ENCODE results near the gene HLA-DMB.

The HLA-DMB gene

DNA sequence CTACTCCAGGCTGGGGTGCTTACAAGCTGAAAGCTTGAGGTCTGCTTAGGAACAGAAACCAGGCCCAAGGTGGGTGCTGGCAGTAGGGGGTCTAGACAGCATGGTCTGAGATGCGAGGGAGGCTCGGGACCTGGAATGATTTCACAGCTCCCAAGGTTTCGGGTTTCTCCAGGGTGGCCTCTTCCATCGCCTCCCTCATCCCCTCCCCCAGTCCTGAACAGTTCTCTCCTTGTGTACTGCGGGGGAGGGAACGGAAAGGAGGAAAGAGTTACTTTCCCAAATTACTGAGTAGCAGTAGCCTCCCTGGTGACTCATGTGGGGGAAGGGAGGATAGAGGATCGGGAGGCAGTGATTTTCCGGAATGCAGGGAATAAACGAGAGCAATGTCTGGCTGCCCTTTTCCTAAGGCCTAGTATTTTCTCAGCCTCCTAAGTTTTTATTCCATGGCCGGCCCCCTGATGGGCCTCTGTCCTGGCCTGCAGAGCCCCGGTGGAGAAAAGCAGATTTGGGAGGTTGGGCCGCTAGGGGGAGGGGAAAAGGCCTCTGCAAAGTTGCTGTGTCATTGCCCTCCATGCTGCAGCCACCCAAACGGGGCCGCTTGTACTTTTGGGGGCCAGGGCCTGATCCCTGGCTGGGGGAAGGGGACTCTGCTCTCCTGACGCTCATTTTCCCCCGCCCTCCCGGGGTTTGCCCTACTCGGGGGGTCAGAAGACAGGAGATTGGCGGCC, 29.0 kb upstream of the HLA-DMB start:
- H3K27ac ChIP-seq = peak overlapping the region; percentile 99
- peak; percentile 79 for DNase-seq (ENCODE audit: low spot score)
- CTCF ChIA-PET = no interaction called here
- POLR2A ChIA-PET (ENCODE audit: low non-redundant PET) = no interaction called here
- TF ChIP-seq, protein P1, sequence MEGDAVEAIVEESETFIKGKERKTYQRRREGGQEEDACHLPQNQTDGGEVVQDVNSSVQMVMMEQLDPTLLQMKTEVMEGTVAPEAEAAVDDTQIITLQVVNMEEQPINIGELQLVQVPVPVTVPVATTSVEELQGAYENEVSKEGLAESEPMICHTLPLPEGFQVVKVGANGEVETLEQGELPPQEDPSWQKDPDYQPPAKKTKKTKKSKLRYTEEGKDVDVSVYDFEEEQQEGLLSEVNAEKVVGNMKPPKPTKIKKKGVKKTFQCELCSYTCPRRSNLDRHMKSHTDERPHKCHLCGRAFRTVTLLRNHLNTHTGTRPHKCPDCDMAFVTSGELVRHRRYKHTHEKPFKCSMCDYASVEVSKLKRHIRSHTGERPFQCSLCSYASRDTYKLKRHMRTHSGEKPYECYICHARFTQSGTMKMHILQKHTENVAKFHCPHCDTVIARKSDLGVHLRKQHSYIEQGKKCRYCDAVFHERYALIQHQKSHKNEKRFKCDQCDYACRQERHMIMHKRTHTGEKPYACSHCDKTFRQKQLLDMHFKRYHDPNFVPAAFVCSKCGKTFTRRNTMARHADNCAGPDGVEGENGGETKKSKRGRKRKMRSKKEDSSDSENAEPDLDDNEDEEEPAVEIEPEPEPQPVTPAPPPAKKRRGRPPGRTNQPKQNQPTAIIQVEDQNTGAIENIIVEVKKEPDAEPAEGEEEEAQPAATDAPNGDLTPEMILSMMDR (conservative IDR thresholded peaks at IDR 0.05; ENCODE audit: low read depth) = no peak

DNA sequence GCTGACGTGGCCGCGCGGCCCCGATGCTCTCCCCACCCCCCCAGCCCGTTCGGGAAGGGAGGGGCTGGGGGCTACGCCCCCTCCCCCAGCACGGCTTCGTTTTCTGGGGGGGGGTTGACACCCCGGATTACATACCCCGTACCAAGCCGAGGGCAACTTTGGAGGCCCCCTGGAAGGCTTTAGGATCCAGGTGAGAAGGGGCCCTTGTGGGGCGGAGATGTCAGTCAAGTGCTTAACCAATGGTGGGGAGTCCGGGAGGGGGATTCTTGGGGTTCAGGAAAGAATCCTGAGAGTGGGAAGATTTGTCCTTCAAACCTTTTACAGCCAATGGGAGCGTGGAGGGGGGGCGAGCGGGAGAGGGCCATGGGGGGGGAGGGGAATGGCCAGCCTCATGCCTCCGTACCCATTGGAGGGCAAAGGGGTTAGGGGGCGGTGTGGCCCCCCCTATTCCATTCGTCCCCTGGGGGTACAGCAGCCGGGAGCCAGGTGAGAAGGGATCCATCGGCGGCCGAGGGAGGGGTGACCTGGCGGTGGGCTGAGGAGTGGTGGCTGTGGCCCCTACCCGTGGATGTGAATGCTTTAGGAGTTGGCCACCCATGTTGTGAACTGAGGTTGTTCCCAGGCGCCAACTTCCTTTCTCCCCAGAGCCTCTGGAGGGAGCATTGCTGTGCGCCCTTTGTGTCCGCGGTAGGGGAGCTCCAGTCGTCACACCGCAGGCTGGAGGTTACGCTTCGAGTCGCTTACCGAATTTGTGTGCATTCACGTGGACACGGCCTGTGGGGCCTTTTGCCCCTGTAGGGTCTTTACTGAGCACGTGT, 28.2 kb upstream of the HLA-DMB start:
- TF ChIP-seq, protein P1 (conservative IDR thresholded peaks at IDR 0.05; ENCODE audit: low read depth) = no peak
- DNase-seq (ENCODE audit: low spot score) = peak; percentile 91
- CTCF ChIA-PET = interaction anchor here (0.7 to 2.1 kb wide), 2 partner anchors 36 to 280 kb away, joined by 4 to 7 read pairs; no protein-coding TSS in a partner anchor
- H3K27ac ChIP-seq = peak overlapping the region; percentile 99
- POLR2A ChIA-PET (ENCODE audit: low non-redundant PET) = interaction anchor here (1.2 kb wide), 1 partner anchor 74 kb away, joined by 4 read pairs; no protein-coding TSS in a partner anchor

DNA sequence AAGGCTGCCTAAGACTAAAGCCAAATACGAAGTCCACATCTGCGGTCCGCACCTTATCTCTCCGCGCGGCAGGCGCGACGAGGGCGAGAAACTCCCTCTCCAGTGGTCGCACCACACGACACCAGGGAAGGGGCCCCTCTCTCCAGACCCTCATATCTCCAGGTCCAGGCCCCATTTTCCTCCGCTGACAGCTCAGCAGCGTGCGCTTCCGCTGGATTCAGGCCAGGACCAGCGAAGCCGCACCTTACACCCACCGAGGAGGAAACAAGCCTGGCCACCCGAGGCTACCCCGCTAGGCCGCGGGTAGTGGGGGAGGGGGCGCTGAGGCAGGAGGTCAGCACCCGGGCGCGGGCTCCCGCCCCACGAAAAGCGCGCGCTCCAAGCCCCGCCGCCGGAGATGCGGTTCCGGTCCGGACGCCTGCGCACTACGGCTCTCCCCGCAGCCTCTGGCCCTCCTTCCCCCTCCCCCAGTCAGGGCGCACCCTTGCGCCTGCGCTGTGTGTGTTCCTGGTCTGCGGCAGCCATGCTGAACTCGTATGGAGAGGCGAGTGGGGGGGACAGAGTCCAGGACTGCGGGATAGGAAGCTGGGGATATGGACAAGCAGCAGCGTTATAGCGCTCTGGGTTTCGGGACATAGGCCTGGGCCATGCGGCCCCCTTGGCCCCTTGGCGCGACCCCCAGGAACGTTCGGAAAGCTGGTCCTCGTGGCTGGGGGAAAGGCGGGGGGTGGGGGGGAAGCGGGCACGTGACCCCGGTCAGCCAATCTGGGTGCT, 27.5 kb upstream of the HLA-DMB start, which contains the start of gene BRD2:
BRD2 (plus strand) TSS at position 502 of the 774 bp plus-strand sequence. CDS start 4,305 bp downstream, outside the sequence.
- POLR2A ChIA-PET (ENCODE audit: low non-redundant PET) = interaction anchor here (1.2 kb wide), 1 partner anchor 74 kb away, joined by 4 read pairs; no protein-coding TSS in a partner anchor
- peak within 1 kb of the TSS; percentile 99 for H3K27ac ChIP-seq
- TF ChIP-seq, protein P1 (conservative IDR thresholded peaks at IDR 0.05; ENCODE audit: low read depth) = no peak
- DNase-seq (ENCODE audit: low spot score) = peak; percentile 93
- CTCF ChIA-PET = interaction anchor here (0.6 to 2.1 kb wide), 7 partner anchors 14 to 280 kb away, joined by 3 to 7 read pairs (median 4); no protein-coding TSS in a partner anchor

DNA sequence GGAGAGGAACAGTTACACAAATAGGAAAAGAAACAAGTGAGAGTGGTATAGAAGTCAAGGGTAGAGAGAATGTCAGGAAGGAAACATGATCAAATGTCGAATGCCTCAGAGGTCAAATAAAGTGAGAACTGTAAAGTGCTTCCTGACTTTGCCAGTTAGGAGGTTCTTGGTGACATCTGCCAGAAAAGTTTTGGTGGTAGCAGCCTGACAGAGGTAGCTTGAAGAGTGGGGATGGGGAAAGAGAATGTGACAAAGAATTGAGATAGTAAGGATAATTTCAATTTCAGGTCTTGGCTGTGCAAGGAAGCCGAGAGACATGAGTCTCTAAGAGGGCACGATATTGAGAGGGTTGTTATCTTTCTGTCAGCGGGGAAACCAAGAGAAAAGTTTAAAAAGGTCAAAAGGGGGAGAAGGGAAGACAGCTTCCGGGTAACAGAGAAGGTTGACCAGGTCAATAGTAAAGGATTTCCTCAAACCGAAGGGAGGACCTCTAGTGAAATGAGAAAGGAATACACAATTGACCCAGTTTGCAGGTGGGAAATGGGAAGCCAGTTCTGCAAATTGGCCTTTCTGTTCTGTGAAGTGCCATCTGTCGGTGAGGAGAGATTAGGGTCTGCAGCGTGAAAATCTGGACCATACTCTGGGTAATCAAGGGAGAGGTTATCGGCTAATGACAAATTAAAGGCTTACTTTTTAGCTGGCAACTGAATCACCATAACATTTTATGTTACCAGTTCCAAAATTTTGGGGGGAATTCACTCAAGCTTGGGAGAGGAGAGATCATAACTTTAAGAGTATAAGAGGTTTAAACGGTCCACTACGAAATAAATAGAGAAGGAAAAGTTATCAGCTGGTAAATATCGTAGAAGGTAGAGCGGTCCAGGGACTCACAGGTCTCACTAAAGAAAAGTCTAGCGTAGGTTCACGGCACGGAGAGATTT, 26.6 kb upstream of the HLA-DMB start:
- TF ChIP-seq, protein P1 (conservative IDR thresholded peaks at IDR 0.05; ENCODE audit: low read depth) = peak; percentile 76
- peak overlapping the region; percentile 99 for H3K27ac ChIP-seq
- no peak for DNase-seq (ENCODE audit: low spot score)
- ChIA-PET POLR2A (ENCODE audit: low non-redundant PET) (interaction anchor here (0.5 to 1.2 kb wide), 4 partner anchors 17 to 1129 kb away, joined by 3 to 4 read pairs (median 4); no protein-coding TSS in a partner anchor), CTCF (interaction anchor here (0.6 to 2.1 kb wide), 11 partner anchors 11 to 93 kb away, joined by 3 to 7 read pairs (median 4); no protein-coding TSS in a partner anchor)

DNA sequence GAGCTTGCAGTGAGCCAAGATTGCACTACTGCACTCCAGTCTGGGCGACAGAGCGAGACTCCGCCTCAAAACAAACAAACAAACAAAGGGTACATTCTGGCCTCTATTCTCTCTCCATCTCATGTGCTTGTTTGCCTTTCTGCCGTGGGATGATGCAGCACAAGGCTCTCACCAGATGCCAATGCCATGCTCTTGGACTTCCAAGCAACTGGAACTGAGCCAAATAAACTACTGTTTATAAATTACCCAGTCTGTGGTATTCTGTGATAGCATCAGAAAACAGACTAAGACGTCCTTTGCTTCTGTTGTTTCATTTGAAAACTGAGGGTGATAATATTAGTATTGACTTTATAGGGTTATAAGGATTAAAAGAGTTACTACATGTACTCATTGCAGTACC, 23.9 kb upstream of the HLA-DMB start:
- ChIA-PET POLR2A (ENCODE audit: low non-redundant PET) (no interaction called here), CTCF (interaction anchor here (0.6 kb wide), 1 partner anchor 159 kb away, joined by 3 read pairs; no protein-coding TSS in a partner anchor)
- no peak overlapping the region for H3K27ac ChIP-seq
- TF ChIP-seq, protein P1 (conservative IDR thresholded peaks at IDR 0.05; ENCODE audit: low read depth) = no peak
- no peak for DNase-seq (ENCODE audit: low spot score)

All from RWPE1 (cell line).